ENCODE data around the gene CLCN3. TPM values are rescaled to one million over a fixed set of nuclear protein-coding genes. Genes with fewer than 3 reads are reported as not detected.

Gene CLCN3
- total RNA-seq, 1 donor from 2014 or later: 58.1 TPM

DNA sequence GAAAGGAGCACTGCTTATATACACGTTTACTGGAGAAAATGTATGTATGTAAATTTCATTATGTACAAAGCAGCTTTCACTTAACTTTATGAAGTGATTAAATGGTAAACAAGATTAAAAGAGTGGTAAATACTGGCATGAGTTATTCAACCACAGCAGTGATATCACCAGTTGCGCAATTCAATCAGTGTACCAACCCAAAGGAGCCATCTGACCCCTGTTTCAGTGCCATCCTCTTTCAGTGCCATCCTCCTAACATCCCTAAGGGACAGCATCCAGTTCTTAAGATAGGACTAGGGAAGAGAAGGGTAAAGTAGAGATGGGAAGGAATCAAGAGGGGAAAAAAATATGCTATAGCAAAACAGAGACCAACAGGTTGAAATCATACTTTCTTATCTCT is 121.2 kb downstream of the CLCN3 start:
- H3K4me1 Mint-ChIP-seq (ENCODE audit: low read depth, unreplicated experiment): no peaks in the 10 kb centered on the region
- no peak overlapping the region for H3K4me3 Mint-ChIP-seq (ENCODE audit: unreplicated experiment)
- TF ChIP-seq, protein P1, sequence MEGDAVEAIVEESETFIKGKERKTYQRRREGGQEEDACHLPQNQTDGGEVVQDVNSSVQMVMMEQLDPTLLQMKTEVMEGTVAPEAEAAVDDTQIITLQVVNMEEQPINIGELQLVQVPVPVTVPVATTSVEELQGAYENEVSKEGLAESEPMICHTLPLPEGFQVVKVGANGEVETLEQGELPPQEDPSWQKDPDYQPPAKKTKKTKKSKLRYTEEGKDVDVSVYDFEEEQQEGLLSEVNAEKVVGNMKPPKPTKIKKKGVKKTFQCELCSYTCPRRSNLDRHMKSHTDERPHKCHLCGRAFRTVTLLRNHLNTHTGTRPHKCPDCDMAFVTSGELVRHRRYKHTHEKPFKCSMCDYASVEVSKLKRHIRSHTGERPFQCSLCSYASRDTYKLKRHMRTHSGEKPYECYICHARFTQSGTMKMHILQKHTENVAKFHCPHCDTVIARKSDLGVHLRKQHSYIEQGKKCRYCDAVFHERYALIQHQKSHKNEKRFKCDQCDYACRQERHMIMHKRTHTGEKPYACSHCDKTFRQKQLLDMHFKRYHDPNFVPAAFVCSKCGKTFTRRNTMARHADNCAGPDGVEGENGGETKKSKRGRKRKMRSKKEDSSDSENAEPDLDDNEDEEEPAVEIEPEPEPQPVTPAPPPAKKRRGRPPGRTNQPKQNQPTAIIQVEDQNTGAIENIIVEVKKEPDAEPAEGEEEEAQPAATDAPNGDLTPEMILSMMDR (IDR thresholded peaks at IDR 0.05; ENCODE audit: partially characterized antibody, unreplicated experiment): no peak
- no peaks in the 10 kb centered on the region for H3K36me3 Mint-ChIP-seq (ENCODE audit: unreplicated experiment)
- H3K27ac Mint-ChIP-seq (ENCODE audit: unreplicated experiment): no peak overlapping the region
- no peaks in the 10 kb centered on the region for H3K27me3 Mint-ChIP-seq (ENCODE audit: unreplicated experiment)
- DNase-seq: no peak
- H3K9me3 Mint-ChIP-seq (ENCODE audit: unreplicated experiment): no peaks in the 10 kb centered on the region

DNA sequence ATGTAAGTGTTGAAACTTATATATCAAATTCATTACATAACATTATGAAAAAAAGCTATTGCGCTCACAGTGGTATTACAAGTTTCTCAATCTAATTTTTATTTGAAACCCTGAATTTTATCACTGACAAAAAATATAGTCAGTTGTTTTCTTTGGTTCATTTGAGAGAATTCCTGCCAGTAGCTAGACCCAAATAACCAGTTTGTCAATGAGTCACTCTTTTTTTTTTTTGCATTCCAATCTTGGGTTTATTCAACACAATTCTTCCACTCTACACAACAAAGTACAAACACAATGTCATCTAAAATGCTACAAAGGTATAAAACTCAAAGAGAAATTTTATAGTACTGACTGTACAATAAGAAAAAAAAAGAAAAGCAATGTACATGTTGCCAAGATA is 124.2 kb downstream of the CLCN3 start:
- Mint-ChIP-seq H3K27me3 (ENCODE audit: unreplicated experiment) (no peaks in the 10 kb centered on the region), H3K27ac (ENCODE audit: unreplicated experiment) (no peak overlapping the region)

DNA sequence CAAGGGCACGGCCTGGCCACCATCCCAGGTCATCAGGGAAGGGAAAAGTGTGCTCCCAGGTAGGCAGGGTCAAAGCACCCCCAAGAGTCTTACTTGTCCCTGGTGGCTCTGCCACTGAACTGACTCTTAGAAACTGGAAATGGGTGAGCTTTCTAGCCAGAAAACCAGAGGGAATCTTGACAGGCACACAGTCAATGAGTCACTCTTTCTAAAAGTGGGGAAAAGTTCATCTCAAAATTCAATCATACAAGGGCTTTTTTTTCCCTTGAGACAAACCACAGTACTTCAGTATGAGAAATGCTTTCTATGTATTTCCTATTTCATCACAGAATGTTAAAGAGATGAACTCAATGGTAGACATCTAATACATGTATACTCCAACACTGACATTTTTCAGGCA is 124.9 kb downstream of the CLCN3 start:
- TF ChIP-seq, protein P1 (IDR thresholded peaks at IDR 0.05; ENCODE audit: partially characterized antibody, unreplicated experiment): no peak
- Mint-ChIP-seq H3K4me3 (ENCODE audit: unreplicated experiment) (no peak overlapping the region), H3K4me1 (ENCODE audit: low read depth, unreplicated experiment) (no peaks in the 10 kb centered on the region), H3K27me3 (ENCODE audit: unreplicated experiment) (no peaks in the 10 kb centered on the region), H3K36me3 (ENCODE audit: unreplicated experiment) (no peaks in the 10 kb centered on the region), H3K27ac (ENCODE audit: unreplicated experiment) (no peak overlapping the region), H3K9me3 (ENCODE audit: unreplicated experiment) (no peaks in the 10 kb centered on the region)
- no peak for DNase-seq

More for the DNA sequence above, 124.2 kb downstream of the CLCN3 start:
- Mint-ChIP-seq H3K36me3 (ENCODE audit: unreplicated experiment) (no peaks in the 10 kb centered on the region), H3K9me3 (ENCODE audit: unreplicated experiment) (no peaks in the 10 kb centered on the region), H3K4me3 (ENCODE audit: unreplicated experiment) (no peak overlapping the region), H3K4me1 (ENCODE audit: low read depth, unreplicated experiment) (no peaks in the 10 kb centered on the region)
- TF ChIP-seq, protein P1 (IDR thresholded peaks at IDR 0.05; ENCODE audit: partially characterized antibody, unreplicated experiment): no peak
- no peak for DNase-seq

DNA sequence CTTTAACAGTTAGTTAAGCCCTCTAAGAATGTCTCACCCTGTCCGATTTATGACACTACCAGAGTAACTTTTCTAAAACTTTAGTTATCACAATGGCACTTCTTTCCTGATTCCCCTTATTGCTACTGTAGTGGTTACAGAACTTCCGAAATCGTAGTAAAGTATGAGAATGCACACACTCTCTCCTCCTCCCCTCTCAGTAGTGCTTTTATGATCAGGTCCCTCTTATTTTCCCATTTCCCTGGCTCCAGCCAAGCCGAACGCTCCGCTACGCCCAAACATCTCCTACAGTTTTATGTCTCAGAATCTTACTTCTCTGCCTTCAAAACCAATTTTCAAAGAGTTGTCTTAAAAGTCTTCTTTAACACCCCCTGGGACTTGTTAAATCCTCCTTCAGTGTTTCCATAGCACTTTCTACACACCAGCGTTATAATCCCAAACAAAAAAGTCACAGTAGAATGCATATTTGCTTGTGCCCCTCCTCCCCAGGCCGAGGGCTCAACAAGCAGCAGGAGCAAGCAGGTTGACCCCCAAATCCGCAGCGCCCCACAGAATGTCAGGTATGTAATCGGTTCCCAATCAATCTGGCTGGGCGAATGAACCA is 136.7 kb downstream of the CLCN3 start:
- TF ChIP-seq, protein P1 (IDR thresholded peaks at IDR 0.05; ENCODE audit: partially characterized antibody, unreplicated experiment): no peak
- peak overlapping the region; percentile 56 for H3K27ac Mint-ChIP-seq (ENCODE audit: unreplicated experiment)
- peaks cover 16% of the 10 kb centered on the region for H3K4me1 Mint-ChIP-seq (ENCODE audit: low read depth, unreplicated experiment)
- no peaks in the 10 kb centered on the region for H3K36me3 Mint-ChIP-seq (ENCODE audit: unreplicated experiment)
- DNase-seq: no peak
- peak overlapping the region; percentile 88 for H3K4me3 Mint-ChIP-seq (ENCODE audit: unreplicated experiment)
- H3K9me3 Mint-ChIP-seq (ENCODE audit: unreplicated experiment): no peaks in the 10 kb centered on the region
- peaks cover 2% of the 10 kb centered on the region for H3K27me3 Mint-ChIP-seq (ENCODE audit: unreplicated experiment)

DNA sequence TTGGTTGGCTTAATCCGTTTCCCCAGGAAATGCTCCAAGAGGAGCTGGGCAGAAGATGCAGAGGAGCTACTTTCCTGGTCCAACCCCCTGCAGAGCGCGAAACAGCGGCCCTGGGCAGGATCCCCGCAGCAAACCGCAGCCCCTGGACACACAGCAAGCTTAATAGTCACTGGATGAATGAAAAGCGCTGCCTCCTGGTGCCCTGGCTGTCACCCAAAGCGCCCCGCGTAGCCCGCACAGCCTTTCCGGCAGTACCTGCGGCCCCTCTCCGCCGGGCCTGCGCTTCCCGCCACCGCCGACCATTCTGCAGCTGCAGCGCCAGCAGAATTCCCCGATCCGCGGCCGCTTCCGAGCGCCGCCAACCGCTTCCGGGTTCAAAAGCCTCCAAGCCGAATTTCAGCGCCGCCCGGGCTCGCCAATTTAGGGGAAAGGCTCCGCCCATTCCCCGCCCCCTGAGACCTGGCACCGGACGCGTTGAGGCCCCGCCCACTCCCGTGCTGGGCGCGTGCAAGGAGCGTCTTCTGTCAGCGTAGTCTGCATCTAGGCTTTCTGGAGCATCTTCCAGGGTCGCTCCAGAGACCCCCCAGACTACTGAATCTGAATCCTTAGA is 137.3 kb downstream of the CLCN3 start, which contains the start of gene HPF1:
HPF1 (minus strand) TSS at position 370 of the 610 bp plus-strand sequence; CDS start at position 303, 67 bp downstream.
- Mint-ChIP-seq H3K4me1 (ENCODE audit: low read depth, unreplicated experiment) (peaks cover 16% of the 10 kb centered on the region), H3K27ac (ENCODE audit: unreplicated experiment) (peak within 1 kb of the TSS; percentile 65), H3K9me3 (ENCODE audit: unreplicated experiment) (no peaks in the 10 kb centered on the region), H3K36me3 (ENCODE audit: unreplicated experiment) (no peaks in the 10 kb centered on the region), H3K27me3 (ENCODE audit: unreplicated experiment) (peaks cover 2% of the 10 kb centered on the region), H3K4me3 (ENCODE audit: unreplicated experiment) (peak within 1 kb of the TSS; percentile 88)
- peak; percentile 96 for DNase-seq
- TF ChIP-seq, protein P1 (IDR thresholded peaks at IDR 0.05; ENCODE audit: partially characterized antibody, unreplicated experiment): no peak

Measured in glutamatergic neuron (in vitro differentiated cells).